GM12875 (cell line): ENCODE results near the gene FAM43A.
A peak's percentile ranks its signal among the peaks of the same experiment; 100 is the strongest.

Source experiments
- H3K4me3 ChIP-seq: one replicate; pipeline ENCODE4 v1.5.1; 2011; ENCODE audit warnings: low read depth, low read length, control low read depth
- TF ChIP-seq, protein P1 (sequence below): IDR thresholded peaks from 2 replicates; pipeline ENCODE4 v1.5.1; 2011; ENCODE audit warnings: low read depth, mild to moderate bottlenecking, control low read depth, inconsistent platforms, low read length, moderate library complexity, borderline replicate concordance; ENCODE audit not compliant: insufficient read depth

FAM43A gene, protein sequence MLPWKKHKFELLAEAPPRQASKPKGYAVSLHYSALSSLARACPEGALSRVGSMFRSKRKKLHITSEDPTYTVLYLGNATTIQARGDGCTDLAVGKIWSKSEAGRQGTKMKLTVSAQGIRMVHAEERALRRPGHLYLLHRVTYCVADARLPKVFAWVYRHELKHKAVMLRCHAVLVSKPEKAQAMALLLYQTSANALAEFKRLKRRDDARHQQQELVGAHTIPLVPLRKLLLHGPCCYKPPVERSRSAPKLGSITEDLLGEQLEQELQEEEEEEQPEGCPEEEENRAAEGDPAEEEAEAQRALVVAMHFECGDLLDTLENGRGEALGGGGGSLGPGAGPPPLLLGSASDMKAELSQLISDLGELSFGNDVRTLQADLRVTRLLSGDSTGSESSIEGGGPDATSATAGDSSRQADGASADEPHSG

GRCh38 chr3:194685718-194686413 lies at the start of gene FAM43A:
FAM43A (plus strand) TSS chr3:194685883; CDS start chr3:194686827, 944 bp downstream.
- H3K4me3 ChIP-seq = peak within 1 kb of the TSS; percentile 74
- TF ChIP-seq, protein P1, sequence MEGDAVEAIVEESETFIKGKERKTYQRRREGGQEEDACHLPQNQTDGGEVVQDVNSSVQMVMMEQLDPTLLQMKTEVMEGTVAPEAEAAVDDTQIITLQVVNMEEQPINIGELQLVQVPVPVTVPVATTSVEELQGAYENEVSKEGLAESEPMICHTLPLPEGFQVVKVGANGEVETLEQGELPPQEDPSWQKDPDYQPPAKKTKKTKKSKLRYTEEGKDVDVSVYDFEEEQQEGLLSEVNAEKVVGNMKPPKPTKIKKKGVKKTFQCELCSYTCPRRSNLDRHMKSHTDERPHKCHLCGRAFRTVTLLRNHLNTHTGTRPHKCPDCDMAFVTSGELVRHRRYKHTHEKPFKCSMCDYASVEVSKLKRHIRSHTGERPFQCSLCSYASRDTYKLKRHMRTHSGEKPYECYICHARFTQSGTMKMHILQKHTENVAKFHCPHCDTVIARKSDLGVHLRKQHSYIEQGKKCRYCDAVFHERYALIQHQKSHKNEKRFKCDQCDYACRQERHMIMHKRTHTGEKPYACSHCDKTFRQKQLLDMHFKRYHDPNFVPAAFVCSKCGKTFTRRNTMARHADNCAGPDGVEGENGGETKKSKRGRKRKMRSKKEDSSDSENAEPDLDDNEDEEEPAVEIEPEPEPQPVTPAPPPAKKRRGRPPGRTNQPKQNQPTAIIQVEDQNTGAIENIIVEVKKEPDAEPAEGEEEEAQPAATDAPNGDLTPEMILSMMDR = peak; percentile 26; the same call in 1 of the 2 replicates

DNA sequence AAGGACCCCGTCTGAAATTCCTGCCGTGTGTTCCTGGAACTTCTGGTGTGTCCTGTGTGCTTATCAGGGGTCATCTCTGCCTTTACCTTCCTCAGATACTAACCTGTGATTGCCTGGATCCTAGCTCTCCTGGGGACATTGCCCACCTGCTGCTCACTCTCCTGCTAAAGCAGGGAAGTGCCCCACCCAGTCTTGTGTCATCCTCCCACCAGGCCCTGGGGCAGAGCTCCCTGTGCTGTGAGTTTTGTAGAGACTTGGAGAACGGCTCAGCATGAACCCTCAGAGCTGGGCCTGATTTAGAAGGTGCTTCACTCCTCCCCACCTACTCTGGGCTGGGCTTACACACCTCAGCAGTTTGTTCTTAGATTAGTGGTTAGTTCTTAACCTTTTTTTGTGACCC lies 48.6 kb upstream of the FAM43A start:
- no peak overlapping the region for H3K4me3 ChIP-seq
- TF ChIP-seq, protein P1 = no peak

GRCh38 chr3:194637541-194638400 lies 47.9 kb upstream of the FAM43A start:
- TF ChIP-seq, protein P1 = no peak
- no peak overlapping the region for H3K4me3 ChIP-seq

DNA sequence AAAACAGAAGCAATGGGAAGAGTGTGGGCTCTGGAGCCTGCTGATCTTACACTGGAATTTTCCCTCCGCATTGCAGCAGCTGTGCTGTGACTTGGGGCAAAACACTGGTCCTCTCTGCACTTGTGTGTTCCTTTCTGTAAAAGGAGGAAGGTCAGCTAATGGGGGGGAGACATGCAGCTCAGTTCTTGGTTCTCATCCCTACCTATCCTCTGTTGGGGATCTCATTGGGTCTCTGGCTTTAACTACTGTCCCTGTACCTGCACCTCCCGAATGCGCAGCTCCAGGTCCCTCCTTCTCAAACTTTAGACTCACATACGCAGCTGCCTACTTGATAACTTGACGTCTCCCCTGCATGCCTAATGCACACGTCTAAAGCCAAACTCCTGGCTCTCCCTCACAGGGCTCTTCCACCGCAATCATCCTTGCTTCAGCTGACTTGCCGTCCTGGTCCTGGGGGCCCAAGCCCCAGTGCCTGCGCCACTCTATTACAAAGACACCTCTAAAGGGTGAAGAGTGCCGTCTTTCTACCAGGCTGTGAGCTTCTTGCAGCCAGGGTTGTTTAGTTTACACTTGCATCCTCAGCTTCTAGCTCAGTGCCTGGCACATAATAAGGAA lies 46.6 kb upstream of the FAM43A start:
- H3K4me3 ChIP-seq = no peak overlapping the region
- TF ChIP-seq, protein P1 = no peak

DNA sequence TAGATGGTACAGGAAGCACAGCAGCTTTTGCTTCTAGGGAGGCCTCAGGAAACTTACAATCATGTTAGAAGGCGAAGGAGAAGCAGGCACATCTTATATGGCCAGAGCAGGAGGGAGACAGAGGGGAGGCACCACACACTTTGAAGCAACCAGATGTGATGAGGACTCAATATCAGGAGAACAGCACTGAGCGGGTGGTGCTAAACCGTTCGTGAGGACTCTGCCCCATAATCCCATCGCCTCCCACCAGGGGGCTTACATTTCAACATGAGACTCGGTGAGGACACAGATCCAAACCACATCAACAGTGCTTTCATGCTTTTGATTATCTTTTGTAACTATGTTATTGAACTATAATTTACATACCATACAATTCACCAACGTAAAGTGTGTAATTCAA lies 44.9 kb upstream of the FAM43A start:
- TF ChIP-seq, protein P1 = peak; percentile 40; the same call in 1 of the 2 replicates
- no peak overlapping the region for H3K4me3 ChIP-seq

- H3K4me3 ChIP-seq = no peak overlapping the region
- TF ChIP-seq, protein P1 = no peak
Observed at GRCh38 chr3:194642769-194643168, 42.9 kb upstream of the FAM43A start.
